GM19395 (cell line): Measurements from ENCODE around the gene XPO6.

Source experiments
- ATAC-seq: cut with Tn5 transposase; IDR thresholded peaks from one replicate; pipeline ENCODE4 v1.9.1; 2021; ENCODE audit warnings: mild to moderate bottlenecking, moderate library complexity; ENCODE audit not compliant: unreplicated experiment

XPO6 gene

DNA sequence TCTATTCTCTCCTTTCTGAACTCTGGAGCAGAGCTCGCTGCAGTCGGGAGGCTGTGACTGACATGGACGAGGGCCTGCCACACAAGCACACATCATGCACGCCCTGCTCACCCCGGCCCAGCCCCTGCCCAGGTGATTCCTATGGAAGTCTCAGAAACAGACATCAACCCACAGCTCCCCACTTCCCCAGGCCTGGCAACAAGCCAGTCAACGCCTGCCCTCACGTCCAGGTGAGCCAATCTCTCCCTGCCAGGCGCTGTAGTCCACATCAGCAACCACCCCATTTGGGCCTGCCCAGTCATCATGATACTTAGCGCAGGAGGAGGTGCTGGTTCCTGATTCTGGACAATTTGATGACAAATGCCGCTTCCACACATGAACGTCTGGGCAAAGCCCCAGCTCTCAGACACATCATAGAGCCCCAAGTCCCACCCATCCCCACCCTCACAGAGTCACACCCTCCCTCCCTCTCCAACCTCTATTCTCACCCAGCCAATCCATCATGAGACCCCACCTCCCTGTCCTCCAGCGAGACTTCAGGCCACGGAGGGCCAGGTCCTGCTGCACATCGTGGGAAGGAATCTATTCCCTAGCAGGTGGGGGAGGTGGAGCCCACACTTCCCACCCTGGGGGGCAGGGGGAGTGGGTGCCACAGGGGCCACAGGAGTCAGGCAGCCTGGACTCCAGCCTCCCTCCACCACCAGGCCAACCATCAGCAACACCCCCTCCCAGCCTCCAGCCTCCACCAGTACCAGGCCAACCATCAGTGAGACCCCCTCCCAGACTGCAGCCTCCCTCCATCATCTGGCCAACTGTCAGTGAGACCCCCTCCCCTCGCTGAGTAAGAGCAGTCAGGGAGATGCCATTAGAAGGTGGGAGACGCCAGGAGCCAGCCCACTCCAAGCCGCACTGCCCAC lies 114.5 kb downstream of the XPO6 start:
- ATAC-seq = no peak

DNA sequence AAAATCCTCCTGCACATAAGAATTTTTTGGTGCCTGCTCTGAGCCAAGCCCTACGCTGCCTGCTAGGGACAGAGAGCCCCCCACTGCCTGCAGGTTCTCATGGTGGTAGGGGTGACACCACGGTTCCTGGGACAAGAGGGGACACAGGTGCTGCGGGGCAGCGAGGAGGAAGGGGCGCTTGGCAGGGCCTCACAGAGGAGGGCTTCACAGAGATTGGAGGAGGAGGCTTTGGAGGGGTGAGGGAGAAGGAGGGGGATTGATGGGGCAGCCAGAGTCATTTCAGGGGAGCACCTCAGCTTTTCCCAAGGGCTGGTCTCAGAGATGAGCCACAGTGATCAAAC lies 118.4 kb downstream of the XPO6 start:
- no peak for ATAC-seq

DNA sequence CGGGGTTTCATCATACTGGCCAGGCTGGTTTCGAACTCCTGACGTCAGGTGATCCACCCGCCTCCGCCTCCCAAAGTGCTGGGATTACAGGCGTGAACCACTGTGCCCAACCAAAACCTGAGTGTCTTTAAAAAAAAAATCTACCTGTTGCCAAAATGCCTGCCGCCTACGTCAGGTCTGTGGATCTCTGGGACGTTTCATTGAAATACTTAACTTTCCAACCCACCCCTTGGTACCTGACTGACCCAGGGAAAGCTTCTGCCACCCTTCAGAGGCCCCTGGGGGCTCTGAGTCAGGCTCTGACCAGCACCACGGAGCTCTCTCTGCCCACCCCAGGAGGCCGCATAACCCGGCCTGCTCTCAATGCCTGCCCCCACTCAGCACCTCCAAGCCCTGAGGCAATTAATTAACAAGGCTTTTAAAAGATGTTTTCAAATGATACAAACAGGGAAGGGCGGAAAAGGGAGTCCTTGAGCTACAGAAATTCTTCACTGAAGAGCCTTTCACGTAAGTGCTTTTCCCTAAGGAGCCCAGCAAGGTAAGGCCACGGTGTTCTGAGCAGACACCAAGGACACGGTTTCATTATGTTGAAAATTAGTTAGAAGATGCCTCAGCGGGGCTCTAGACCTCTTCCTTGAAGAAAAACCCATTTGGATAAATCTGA lies 118.9 kb downstream of the XPO6 start:
- no peak for ATAC-seq

DNA sequence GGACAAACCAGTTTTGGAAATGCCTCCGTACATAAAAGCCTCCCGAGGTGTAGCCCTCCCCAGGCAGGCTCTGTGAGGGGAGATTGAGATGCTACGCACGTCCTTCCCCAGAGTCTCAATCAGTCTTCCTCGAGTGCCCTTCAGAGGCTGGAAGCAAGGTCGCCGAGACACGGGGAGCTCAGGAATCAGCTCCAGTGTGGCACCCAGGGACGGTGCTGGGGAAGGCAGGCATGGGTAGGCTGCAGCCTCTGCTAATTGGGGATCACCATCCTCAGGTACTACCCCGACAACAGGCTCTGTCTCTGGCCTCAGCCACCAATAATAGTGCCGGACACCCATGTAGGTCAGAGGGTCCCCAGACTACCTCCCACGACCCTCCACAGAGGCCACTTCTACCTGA lies 120.1 kb downstream of the XPO6 start:
- no peak for ATAC-seq

DNA sequence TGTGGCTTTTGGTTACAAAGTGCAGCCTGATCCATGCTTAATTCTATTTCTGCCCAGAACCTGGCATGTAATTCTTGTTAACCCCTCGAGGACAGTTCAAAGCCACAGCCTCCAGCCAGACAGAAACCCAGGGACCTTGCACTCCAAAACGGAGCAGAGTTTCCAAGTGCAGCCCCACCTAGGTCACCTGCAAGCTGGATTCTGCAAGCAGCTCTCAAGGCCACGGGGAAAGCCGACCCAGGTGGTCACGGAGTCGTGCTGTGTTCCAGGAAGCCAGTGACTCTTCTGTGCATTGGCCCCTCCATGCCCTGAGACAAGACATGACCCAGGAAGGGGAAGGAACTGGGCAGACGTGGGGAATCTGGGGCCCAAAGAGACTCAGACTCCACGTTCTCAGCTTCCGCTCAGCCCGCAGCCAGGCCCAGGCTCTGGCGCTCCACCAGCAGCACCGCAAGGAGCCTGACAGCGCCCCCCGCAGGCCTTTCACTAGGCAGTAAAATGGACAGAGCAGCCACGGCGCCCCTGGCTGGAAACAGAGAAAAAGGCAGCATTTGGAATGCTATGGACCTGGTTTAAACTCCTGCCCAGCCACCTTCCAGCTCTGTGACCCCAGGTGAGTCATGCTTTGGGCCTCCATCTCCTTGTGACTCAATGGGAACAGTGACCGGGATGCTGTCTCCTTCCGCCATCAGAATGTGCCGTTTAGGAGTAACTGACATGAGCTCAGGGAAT lies 121.0 kb downstream of the XPO6 start:
- ATAC-seq = no peak

DNA sequence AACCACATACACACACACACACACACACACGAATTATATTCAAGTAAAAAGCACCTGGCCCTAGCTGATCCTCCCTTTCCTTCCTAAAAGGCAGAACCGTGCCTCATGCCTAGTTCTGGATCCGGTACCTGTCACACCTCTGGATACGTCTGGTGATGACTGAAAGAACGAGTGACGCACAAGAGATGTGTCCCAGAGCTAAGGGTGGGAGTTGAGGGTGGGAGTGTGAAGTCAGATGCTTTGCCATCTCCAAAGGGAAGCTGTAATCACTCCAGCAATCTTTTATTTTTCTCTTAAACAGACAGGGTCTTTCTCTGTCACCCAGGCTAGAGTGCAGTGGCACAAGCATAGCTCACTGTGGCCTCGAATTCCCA lies 121.8 kb downstream of the XPO6 start:
- no peak for ATAC-seq

DNA sequence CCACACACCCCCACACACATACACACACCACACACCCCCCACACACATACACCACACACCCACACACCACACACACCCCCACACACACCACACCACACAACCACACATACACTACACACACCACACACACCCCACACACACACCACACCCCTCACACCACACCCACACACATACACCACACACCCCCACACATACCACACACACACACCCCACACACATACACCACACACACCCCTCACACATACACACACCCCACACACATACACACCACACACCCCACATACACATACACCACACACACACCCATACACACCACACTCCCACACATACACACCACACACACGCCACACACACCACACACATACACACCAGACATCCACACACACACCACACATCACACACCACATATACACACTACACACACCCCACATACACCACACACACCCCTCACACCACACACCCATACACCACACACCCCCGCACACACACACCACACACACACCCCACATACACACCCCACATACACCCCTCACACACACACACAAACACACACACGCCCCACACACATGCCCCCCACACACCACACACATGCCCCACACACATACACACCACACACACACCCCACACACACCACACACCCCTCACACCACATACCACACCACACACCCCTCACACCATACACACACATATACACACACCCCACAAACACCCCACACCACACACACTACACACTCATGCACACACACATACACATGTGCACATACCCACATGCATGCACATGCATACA lies 122.4 kb downstream of the XPO6 start:
- no peak for ATAC-seq

DNA sequence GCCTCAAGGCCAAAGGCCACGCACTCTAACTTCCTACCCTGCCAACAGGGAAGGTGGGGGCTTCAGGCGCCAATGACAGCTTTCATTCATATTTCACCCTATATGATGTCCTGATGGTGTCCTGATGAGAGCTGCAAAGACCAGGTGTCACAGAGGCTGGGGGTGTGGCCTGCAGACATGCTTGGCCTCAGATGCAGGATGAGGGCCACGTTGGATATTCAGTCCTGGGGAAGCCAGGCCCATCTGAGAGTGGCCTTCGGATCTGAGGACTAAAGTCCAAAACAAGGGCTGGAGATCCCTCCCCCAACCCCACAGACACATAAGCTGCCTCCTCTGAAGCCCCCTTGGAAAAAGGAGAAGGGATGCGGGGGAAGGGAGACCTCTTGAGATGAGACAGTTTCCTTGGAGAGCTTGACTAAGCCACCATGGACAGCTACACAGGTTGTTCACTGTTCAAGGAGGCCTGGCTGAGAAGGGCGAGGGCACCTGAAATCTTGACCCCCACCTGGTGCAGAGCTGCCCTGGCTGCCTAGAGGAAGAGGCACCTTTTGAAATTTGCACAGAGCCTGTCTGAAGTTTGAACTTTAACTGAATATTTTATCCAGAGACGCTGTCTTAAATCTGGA lies 124.0 kb downstream of the XPO6 start:
- ATAC-seq = no peak

DNA sequence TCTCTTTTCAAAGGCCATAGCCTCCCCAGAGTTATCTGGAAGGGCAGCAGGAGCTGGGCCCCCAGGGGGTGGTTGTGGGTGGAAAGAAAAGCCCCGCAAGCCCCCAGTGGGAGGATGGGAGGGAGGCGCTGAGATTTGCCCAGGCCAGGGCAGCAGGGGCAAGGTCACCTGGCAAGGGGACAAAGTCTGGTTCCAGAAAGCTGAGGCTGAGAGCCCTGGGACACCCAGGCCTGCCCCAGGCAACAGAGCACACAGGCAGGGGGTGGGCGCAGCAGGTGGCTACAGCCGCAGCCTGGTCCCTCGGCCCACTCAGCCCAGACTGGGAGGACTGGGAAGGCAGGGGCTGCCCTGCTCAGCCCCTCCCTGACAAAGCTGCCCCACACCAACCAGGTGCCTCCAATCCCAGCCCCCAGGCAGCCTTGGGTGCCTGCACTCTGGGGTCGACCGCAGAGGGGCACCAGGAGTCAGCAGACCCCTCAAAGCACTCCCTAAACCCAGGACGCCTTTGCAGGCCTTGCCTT lies 124.6 kb downstream of the XPO6 start:
- ATAC-seq = no peak

DNA sequence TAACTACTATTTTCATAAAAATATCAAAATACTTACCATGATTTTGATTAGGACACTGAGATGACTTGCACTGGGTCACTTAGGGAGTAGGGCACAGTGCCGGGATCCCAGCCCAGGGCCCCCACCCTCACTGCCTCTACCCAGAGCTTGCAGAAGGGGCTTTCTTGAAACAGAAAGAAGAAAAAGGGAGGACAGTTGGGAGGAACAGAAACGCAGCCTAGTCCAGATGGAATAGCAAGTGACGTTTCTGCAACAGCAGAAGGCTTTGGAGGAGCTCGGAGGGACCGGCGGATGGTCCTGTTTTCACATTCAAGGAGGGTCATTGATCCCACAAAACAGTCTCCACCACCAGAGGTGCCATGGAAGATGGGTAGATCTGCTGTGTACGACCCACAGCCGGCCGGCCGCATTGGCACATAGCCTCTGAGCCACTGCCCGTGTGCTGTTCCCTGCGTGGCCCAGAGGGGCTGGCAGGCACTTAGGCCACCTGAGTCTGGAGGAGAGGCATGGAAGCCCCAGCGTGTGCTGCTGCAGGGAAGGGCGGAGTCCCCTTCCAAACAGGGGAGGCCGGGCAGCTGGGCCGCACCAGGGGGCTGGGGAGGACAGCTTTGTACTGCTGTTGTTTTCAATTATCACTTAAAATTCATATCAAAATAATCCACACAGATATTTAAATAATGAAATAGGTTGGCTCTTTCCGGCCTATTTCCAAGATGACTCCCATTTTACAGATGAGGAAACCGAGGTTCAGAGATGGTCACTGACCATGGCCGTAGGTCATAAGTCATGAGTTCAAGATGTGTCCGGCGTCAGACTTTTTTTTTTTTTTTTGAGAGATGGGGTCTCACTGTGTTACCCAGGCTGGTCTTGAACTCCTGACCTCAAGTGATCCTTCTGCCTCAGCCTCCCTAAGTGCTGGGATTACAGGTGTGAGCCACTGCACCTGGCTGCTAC lies 125.3 kb downstream of the XPO6 start:
- ATAC-seq = no peak

DNA sequence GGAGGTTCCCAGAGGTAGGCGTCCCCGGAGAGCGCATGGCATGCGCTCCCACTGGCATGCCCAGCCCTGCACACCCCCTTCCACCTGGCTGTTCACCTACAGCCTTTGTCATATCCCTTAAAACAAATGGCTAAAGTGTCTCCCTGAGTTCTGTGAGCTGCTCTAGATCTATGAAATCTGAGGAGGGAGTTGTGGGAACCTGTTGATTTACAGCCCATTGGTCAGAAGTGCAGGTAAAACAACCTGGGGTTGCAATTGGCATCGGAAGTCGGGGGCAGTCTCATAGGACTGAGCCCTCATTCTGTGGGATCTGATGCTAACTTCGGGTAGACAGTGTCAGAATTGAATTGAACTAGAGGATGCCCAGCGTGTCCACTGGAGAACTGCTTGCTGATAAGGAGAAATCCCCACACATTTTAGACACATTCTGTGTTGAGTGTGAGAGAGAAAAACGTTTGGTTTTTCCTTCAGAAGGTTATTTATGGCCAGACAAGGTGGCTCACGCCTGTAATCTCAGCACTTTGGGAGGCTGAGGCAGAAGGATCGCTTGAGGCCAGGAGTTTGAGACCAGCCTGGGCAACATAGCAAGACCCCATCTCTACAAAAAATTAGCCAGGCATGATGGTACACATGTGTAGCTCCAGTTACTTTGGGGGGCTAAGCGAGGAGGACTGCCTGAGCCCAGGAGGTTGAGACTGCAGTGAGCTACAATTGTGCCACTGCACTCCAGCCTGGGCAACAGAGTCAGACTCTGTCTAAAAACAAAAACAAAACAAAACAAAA lies 126.2 kb downstream of the XPO6 start:
- no peak for ATAC-seq

DNA sequence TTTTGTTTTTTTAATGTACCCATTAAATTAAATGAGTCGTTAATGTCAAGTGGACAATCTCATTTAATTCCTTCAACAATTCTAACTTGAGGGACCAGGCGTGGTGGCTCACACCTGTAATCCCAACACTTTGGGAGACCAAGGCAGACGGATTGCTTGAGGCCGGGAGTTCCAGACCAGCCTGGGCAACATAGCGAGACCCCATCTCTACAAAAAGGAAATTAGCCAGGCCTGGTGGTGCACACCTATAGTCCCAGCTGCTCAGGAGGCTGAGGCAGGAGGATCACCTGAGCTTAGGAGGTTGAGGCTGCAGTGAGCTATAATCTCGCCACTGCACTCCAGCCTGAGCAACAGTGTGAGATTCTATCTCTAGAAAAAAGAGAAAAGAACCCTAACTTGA lies 127.6 kb downstream of the XPO6 start:
- no peak for ATAC-seq

DNA sequence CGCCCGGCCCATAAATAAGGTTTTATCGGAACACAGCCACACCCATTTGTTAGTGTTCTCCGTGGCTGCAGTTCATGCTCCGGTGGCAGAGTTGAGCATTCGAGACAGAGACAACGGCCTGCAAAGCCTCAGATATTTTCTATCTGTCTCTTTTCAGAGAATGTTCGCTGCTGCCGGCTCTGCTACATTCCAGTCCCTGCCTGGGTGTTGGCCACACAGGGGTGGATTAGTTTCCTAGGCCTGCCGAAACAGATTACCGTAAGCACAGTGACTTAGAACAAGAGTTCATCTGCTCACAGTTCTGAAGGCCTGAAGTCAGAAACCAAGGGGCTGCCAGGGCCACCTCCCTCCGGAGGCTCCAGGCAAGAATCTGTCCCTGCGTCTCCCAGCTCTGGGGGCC lies 129.1 kb downstream of the XPO6 start:
- ATAC-seq = no peak

DNA sequence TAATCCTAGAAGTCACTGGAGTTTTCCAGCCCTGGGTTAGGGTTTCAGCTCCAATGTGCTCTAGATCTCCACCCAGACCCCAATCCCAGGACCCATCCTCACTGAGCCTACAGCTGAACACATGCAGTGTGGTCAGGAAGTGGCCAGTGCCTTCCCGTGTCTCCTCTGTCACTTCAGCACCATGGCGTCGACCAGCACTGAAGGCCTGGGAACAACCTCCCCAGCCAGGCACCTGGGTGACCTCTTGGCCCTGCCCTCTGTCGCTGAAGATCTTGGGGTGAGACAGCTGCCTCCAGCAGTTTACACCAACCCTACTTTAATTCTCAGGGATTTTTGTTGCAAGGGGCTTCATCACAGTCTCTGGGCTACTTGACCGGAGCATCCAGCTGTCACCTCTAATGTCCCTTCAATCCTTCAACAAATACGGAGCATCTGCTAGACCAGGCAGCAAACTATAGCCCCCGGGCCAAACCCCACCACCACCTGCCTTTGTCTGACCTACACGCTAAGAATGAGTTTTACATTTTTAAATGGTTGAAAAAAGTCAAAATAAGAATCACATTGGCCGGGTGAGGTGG lies 130.3 kb downstream of the XPO6 start:
- ATAC-seq = no peak

DNA sequence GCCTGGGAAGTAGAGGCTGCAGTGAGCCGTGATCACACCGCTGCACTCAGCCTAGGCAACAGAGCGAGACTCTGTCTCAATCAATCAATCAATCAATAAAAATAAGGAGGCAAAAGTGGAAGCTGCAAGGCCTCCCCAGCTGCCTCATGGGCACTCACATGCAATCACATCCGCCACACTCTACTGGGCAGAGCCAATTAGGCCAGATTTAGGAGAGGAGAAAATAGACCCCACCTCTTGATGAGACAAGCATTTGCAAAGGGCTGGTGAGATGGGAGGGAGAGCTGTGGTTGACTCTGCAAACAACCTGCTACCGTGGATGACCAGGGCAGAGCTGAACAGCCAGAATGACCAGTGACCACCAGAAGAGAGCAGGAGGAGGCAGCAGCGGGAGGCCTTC lies 133.5 kb downstream of the XPO6 start:
- no peak for ATAC-seq

DNA sequence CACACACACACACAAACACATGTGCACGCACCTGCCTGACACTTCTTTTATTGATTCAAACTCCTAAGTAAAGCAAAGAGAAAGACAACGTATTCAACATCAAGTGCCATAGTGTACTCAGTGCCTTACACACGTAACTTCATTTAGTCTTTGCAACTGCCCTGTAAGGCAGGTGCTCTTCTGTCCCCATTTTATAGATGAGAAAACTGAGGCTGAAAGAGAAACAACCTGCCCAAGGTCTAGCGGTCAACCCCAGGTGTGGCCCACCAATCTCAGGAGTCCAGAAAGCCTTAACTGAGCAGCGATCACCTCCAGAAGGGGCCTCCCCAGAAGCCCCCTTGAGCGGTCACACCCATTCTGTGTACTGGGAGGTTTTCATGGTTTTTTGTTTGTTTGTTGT lies 137.9 kb downstream of the XPO6 start:
- ATAC-seq = no peak

DNA sequence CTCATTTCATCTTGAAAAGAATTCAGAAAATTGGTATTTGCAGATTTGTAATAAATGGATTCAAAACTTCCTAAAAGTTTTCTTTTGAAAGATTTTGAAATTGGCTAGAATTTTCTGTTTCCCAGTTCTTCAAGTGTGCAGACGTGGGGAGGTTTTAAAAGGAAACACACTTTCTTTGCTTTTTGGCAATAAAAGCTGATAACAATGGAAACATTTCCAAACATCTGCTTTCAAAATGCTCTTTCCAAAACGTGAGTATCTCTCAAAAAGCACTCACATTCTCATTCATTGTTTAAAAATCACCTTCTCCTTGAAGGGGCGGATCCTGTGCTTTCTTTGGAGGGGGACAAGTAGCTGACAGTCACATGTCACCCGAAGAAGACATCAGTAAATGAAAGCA lies 139.7 kb downstream of the XPO6 start:
- no peak for ATAC-seq
